HepG2 (cell line): ENCODE data around the gene CAPZA1. TPM values are rescaled to one million over a fixed set of nuclear protein-coding genes. Genes with fewer than 3 reads are reported as not detected.

ENCODE experiments used
- ETS1 ChIP-seq: sonication (generic); formaldehyde crosslinking; IDR thresholded peaks from 2 replicates; pipeline ENCODE4 v1.4.0; 2020; ENCODE audit warnings: missing genetic modification reagents
- FOXM1 ChIP-seq: sonication (generic); formaldehyde crosslinking; IDR thresholded peaks from 2 replicates; pipeline ENCODE4 v1.5.0; 2020; ENCODE audit warnings: missing genetic modification reagents
- KAT2B ChIP-seq: fragments of 150-350 bp; IDR thresholded peaks from 2 replicates; pipeline ENCODE4 v1.6.1; 2014; ENCODE audit warnings: low read depth, low read length, borderline replicate concordance
- KLF15 ChIP-seq: sonication (generic); formaldehyde crosslinking; IDR thresholded peaks from 2 replicates; pipeline ENCODE4 v1.8.1; 2023; ENCODE audit warnings: borderline replicate concordance, mild to moderate bottlenecking, inconsistent platforms, missing genetic modification reagents, mixed read lengths
- RFXAP ChIP-seq: sonication (generic); formaldehyde crosslinking; IDR thresholded peaks from 2 replicates; pipeline ENCODE4 v1.4.0; 2020; ENCODE audit warnings: missing genetic modification reagents, borderline replicate concordance
- ZNF407 ChIP-seq: sonication (generic); formaldehyde crosslinking; IDR thresholded peaks from one replicate; pipeline ENCODE4 v1.5.1; 2020; ENCODE audit warnings: mild to moderate bottlenecking, missing genetic modification reagents; ENCODE audit errors: not compliant biosample characterization
- ZNF605 ChIP-seq: sonication (generic); formaldehyde crosslinking; IDR thresholded peaks from 2 replicates; pipeline ENCODE4 v1.8.0; 2022; ENCODE audit warnings: mild to moderate bottlenecking, missing genetic modification reagents
- ZNF879 ChIP-seq: sonication (generic); formaldehyde crosslinking; IDR thresholded peaks from 2 replicates; pipeline ENCODE4 v1.8.1; 2023; ENCODE audit warnings: missing genetic modification reagents
- polyA plus RNA-seq, 8 experiments: library from polyadenylated mRNA; depleted of rRNA in 3 of 8; stranded (reverse) in 7 of 8; unstranded in 1 of 8; fragments of >200 nt; fragmentation: Illumina TruSeq in 4 of 8; extraction: Trizol in 4 of 8; gene quantifications; 2 replicates each; pipeline versions ENCODE4 v1.2.1 to v1.2.3, GENCODE V29; 2011 to 2016; ENCODE audit warnings: low read depth in 4 of 8, missing spikeins in 1 of 8, mixed read lengths in 1 of 8; ENCODE audit not compliant: insufficient read depth in 1 of 8
- total RNA-seq, 5 experiments: library from RNA; depleted of rRNA; stranded (reverse); fragments of >200 nt; fragmentation: Illumina TruSeq; extraction: Trizol; gene quantifications; 2 replicates each; pipeline ENCODE4 v1.2.3, GENCODE V29; 2016; ENCODE audit warnings: low read depth in 1 of 5
- TF ChIP-seq, protein P1 (sequence below): sonication (generic); formaldehyde crosslinking; IDR thresholded peaks from 2 replicates; pipeline ENCODE4 v1.5.0; 2020; ENCODE audit warnings: mild to moderate bottlenecking, missing genetic modification reagents, borderline replicate concordance
- TF ChIP-seq, protein P2 (sequence below): sonication (generic); formaldehyde crosslinking; IDR thresholded peaks from 2 replicates; pipeline ENCODE4 v1.4.0; 2020; ENCODE audit warnings: low read depth, missing genetic modification reagents

Gene CAPZA1
- total and polyA plus RNA-seq, 2 of the 13 experiments (the other 11 are each of a cell fraction or from before 2014, with no cell fraction given): 67.0 to 117 TPM

GRCh38 chr1:112618721-112619517 lies 713 bp upstream of the CAPZA1 start, which contains the start of gene ST7L (continued):
- TF ChIP-seq, protein P1, sequence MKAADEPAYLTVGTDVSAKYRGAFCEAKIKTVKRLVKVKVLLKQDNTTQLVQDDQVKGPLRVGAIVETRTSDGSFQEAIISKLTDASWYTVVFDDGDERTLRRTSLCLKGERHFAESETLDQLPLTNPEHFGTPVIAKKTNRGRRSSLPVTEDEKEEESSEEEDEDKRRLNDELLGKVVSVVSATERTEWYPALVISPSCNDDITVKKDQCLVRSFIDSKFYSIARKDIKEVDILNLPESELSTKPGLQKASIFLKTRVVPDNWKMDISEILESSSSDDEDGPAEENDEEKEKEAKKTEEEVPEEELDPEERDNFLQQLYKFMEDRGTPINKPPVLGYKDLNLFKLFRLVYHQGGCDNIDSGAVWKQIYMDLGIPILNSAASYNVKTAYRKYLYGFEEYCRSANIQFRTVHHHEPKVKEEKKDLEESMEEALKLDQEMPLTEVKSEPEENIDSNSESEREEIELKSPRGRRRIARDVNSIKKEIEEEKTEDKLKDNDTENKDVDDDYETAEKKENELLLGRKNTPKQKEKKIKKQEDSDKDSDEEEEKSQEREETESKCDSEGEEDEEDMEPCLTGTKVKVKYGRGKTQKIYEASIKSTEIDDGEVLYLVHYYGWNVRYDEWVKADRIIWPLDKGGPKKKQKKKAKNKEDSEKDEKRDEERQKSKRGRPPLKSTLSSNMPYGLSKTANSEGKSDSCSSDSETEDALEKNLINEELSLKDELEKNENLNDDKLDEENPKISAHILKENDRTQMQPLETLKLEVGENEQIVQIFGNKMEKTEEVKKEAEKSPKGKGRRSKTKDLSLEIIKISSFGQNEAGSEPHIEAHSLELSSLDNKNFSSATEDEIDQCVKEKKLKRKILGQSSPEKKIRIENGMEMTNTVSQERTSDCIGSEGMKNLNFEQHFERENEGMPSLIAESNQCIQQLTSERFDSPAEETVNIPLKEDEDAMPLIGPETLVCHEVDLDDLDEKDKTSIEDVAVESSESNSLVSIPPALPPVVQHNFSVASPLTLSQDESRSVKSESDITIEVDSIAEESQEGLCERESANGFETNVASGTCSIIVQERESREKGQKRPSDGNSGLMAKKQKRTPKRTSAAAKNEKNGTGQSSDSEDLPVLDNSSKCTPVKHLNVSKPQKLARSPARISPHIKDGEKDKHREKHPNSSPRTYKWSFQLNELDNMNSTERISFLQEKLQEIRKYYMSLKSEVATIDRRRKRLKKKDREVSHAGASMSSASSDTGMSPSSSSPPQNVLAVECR: peak; percentile 69
- TF ChIP-seq ZNF407 (no peak), FOXM1 (CRISPR knock-in tag) (no peak), KAT2B (no peak), ZNF605 (CRISPR knock-in tag) (no peak), RFXAP (CRISPR knock-in tag) (no peak), ZNF879 (no peak), KLF15 (CRISPR knock-in tag) (no peak), ETS1 (no peak)
- TF ChIP-seq, protein P2, sequence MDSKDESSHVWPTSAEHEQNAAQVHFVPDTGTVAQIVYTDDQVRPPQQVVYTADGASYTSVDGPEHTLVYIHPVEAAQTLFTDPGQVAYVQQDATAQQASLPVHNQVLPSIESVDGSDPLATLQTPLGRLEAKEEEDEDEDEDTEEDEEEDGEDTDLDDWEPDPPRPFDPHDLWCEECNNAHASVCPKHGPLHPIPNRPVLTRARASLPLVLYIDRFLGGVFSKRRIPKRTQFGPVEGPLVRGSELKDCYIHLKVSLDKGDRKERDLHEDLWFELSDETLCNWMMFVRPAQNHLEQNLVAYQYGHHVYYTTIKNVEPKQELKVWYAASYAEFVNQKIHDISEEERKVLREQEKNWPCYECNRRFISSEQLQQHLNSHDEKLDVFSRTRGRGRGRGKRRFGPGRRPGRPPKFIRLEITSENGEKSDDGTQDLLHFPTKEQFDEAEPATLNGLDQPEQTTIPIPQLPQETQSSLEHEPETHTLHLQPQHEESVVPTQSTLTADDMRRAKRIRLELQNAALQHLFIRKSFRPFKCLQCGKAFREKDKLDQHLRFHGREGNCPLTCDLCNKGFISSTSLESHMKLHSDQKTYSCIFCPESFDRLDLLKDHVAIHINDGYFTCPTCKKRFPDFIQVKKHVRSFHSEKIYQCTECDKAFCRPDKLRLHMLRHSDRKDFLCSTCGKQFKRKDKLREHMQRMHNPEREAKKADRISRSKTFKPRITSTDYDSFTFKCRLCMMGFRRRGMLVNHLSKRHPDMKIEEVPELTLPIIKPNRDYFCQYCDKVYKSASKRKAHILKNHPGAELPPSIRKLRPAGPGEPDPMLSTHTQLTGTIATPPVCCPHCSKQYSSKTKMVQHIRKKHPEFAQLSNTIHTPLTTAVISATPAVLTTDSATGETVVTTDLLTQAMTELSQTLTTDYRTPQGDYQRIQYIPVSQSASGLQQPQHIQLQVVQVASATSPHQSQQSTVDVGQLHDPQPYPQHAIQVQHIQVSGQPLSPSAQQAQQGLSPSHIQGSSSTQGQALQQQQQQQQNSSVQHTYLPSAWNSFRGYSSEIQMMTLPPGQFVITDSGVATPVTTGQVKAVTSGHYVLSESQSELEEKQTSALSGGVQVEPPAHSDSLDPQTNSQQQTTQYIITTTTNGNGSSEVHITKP (CRISPR knock-in tag): 0 out of 2 replicates have a peak, but pooled peaks have one; percentile 24
